NAMALWA (cell line): Measurements from ENCODE around the gene NTM.

Source experiments
- DNase-seq: peaks from one replicate; pipeline ENCODE4 v3.0.0-alpha.2; 2015; ENCODE audit warnings: low spot score

NTM gene

DNA sequence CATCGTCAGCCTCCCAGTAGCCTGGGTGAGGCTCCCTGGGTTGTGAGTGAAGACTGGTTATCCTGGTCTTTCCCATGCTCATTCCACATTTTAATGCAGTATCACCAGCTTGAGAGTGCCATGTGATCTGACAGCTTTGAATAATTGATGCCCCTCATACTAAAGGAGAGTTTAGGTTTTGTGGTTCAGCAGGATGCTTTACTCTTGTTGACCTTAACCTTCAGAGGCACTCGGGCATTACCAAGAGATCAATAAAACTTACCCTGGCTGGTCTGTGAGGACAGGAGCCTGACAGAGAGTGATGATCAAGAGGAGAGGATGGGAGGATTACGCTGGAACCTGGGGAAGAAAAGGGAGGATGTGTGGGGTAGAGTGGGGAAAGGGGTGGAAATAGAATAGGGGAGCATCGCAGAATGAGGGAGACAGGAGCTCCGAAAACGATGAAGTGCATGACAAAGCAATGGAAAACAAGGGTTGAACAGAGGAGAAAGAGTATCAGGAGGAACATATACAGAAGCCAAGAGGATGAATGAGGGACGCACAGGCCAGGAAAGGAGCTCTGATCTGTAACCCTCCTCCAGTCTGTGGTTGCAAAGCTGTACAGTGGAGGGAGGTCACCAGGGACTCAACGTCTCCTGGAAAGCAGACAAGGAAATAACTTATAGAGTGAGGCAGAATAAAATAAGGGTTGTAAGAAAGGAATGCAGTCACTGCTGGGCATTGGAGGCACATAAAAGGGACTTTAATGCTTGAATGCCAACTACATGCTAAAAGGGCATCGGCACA is 594.5 kb downstream of the NTM start:
- DNase-seq = no peak

DNA sequence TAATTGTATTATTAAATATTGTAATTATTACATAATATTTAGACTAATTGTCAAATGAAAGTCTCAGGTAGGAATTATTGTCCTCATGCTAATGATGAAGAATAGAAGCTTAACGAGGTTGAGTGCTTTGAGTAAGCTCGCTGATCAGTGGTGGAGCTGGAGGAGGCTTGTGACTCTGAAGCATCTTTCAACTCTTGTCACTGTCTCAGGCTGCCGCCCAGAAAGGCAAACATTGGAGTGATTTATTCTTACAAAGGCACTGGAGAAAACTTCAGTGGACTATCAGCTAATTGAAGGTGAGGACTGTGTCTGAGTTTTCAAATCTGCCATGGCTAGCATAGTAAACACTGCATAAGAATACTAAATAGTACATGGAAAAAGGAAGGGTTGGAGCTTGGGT is 595.1 kb downstream of the NTM start:
- no peak for DNase-seq

DNA sequence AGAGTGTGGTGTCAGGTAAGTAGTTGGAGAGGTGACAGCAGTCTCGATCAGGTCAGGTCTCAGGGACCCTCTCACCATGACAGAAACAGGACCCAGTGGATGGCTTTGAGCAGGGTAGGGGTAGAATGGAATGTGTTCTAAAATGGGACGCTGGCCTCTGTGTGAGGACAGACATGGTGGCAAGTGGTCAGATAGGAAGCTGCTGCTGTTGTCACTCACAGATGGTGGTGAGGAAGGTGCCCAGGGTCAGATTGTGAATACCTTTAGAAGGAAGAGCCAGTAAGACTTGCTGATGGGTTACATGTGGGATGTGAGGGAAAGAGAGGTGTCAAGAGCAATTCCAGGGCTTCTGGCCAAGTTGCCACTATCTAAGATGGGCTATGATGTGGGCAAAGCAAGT is 596.3 kb downstream of the NTM start:
- DNase-seq = no peak

DNA sequence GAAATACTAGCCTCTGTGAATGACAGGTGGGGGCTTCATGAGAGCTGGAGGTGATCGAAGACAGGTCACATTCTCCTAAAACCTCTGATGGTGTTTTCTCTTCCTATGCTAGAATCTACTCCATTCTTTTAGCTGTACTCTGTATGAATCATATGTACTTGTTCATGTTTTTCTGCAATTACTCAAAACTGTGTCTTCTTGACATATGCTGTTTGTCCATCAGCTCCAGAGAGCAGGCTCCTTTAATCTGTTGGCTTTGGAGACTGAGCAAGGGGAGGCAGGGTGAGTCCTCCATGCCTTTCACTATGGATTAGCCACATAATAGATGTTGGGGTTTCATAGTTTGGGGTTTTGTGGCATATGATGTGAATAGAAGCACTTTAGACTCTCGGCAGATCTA is 598.8 kb downstream of the NTM start:
- DNase-seq = no peak

DNA sequence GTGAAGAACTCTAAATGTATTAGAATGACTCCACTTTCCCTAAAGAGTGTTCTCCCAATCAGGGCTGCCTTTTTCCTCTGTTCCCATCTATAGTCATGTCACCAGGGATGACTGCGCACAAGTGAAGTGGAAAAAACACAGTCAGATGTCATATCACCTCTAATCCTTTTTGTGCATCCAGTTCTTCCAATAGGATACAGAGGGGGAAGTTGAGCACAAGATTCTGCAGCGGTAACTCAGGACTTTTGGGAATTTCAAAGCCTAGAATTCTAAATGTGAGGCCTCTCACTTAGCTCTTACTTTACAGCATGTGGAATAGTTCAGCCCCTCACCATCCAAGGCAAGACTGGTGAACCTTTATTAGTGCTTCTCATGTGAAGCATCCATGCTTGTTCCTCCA is 602.6 kb downstream of the NTM start:
- DNase-seq = no peak

DNA sequence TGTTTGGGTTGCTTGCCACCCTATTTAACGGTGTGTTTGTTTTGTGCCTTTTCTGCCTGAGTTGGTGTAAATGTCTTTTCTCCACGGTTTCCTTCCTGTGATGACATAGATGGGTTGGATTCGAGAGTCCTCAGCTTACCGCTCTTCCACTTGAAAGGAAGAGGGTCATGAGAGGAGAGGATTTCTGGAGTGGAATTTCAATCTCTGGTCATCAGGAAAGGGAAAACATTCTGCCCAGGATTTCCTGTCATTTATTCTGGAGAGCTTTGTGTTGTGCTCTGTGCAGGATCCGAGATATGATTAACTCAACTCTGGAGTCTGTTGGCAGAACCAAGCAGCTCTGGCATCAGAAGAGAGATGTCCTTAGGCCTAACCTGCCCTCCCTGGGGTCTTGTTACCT is 605.2 kb downstream of the NTM start:
- no peak for DNase-seq

DNA sequence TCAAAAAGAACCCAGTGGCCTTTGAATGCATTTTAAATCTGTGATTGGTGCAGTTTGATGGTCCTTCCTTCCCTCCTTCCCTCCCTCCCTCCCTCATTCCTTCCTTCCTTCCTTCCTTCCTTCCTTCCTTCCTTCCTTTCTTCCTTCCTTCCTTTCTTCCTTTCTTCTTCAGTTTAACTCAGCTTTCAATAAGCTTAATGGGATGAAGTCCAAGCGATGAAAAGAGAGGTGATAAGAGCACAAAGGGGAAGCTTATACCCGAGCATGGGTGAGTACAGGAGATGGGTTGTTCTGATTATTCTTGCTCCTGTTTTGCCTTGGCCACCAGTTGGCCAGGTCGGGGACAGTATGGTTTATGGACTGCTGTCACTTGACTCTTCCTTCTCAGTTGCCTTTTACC is 605.6 kb downstream of the NTM start:
- DNase-seq = no peak

DNA sequence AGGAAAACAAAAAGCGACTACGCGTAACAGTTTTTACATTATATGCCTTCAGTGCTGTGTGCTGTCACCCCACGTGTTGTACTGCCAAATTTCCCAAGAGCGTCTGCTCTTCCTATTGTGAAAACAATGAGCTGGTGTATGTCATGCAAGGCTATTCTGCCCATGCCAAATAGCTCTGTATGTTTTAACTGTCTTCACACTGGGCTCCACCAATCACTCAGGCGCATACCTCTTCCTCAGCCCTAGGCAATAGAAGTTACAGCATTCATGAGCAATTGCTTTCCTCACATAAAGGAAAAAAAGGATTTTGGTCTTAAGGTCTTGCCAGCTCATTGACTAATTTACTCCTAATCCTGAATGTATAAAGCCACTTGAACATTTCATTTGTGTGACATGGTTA is 606.8 kb downstream of the NTM start:
- DNase-seq = no peak

DNA sequence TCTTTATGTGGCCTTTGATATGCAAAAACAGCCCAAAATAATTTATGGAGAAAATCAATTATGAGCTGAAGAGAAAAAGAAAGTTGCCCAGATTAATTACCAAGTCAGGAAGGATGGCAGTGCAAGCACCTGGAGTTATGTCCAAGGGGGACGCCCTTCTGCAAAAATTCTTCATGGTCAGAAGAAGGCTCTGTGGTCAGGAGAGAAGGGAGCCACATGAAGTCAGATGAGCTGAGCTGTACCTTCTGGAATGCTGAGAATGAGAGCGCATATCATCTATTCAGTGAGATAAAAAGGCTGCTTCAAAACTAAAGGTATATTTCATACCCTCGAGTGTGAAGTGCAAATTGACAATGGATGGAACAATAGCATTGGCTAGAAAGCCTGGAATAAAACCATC is 607.4 kb downstream of the NTM start:
- DNase-seq = no peak

DNA sequence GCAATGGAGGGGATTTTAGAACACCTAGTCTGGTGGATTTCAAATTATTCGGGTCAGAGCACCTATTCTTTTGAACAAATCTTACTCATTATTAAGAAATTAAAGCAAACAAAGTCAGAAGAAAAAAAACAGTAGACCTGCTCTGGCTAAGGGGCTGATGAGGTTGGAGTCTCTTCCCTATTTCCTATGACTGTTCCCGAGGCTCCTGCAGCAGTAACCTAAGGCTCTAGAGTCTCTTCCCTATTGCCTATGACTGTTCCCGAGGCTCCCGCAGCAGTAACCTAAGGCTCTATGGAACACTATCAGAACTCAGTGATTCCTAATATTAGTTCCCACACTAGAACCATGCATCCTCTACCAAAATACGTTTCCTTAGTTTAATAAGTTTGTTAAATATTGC is 607.9 kb downstream of the NTM start:
- no peak for DNase-seq

DNA sequence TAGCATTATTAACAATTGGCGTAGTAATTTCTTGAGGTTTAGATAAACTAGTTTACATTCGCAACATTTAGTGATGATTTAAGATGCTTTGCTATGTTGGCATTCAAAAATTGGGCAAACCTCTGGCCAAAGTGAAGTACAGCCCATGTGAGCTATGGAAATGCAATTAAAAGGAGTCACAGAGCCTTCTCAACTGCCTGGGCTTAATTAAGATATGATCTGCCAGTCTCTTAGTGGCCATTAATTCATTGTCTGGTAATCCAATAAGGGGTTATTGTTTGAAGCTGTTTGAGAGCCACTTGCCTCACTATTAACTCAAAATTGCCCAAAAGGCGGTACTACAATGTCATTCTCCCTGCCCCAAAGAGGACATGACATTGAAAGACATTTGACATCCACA is 608.9 kb downstream of the NTM start:
- no peak for DNase-seq

DNA sequence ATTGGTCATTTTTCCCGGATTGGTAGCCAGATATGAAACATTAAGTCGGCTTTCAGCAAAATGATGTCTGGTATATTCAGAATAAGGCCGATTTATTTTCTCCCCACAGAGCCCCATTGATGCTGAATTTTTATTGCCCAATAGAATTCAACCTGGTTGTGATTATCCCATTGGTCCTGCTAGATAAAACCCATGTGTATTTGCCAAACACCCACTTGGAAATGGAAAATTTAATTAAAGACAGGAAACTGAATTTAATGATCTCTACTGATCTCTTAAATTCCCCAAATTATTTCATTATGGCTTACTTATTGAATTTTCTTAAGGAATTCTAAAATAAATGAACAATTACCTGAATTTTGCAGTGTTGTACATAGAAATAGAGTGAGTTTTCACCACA is 609.8 kb downstream of the NTM start:
- no peak for DNase-seq

DNA sequence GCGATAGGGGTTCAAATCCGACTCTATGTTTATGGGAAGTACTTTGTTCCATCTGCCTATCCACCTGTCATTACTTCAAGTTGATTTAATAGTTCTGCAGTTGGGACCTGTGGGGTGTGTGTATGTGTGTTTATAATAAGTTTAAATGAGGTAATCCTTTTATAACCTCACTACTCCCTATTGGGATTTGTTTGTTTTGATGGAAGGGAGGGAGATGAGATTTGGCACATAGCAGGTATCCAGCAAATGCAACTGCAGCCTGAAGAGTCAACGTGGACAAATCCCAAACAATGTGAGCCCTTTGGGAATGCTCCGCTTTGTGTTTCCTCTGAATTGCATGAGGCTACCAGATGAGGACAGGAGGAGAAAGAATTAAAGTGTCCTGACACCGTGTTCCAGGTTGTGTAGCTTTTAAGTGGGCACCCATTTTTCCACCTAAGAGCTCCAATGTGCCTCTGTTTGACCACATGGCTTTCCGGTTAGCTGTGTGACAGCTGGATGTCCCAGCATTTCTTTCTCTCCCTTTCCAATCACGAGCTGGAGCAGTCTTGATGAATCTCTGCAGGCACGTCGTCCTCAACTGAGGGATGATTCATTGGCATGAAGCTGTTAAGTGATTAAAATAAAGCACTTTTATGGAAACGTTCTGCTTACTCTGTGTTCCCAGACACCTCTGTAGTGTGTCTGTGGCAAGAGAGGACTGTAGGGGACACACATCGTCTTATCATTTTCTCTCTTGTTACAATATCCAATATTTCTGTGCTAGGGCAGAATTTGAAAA is 610.7 kb downstream of the NTM start:
- DNase-seq = no peak

DNA sequence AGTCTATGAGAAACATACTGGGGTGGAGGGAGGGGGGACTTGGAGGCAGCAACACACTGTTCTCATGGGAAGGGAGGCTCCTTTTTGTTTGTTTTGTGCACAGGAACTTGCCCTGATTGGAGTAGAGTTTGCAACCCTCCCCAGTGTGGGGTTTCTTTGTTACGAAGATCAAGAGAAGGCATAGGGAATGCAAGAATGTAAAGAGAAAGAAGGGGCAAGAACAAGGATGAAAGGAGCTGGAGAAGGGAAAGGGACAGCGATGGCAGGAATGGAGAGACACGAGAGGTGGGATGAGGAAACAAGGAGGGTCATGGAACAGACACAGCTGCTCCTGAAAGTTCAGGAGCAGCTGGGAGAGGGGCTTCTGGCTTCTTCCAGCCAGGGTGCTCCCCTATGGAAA is 611.7 kb downstream of the NTM start:
- DNase-seq = no peak

DNA sequence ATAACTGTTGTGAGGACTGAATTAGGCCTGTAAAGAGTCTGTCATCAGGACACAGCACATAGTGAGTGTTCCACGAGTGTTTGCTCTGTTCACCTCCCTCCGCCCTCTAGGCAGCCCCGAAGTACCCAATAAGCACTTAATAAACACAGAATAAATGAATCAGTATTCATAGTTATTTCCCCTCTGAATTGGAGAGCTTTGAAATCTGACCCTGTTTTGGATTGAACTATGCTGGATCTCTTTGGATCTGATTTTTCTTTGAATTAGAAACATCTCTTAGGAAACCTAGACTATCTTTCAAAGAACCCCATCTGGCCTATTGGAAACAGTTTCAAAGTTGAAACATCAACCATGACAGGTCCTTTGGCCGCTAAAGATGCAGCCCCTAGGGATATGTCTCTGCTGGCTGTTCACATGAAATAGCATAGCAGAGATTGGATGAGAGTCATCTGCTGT is 615.5 kb downstream of the NTM start:
- DNase-seq = no peak

DNA sequence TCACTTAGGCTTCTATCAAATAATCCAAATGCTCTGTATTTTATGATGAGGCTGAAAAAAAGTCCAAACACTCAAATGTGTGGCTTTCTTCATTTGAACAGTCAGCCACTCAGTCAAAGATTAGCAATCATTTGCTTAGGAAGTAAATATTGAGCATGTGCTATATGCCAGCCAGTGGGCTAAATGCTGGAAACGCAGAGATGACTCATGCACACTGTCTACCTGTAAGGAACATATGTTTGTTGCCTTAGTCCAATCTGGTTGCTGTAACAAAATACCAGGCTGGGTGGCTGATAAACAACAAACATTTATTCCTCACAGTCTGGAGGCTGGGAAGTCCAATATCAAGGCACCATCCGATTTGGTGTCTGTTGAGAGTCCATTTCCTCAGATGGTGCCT is 617.3 kb downstream of the NTM start:
- no peak for DNase-seq

DNA sequence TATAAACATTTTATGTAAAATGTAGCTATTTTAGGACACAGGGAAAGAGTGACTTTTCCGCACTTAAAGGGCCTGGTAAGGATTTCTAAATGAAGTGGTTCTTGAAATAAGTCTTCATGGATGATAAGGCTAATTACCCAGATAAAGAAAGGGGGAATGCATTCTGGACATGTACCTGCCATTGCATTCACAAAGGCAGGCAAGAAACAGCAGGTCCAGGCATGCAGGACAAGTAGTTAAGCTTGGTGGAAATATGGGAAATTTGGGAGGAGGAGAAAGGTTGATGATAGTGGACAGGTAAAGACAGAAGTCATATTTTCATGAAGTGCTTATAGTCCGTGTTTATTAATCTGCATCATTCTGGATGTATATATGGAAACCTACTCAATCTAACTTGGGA is 621.2 kb downstream of the NTM start:
- no peak for DNase-seq

DNA sequence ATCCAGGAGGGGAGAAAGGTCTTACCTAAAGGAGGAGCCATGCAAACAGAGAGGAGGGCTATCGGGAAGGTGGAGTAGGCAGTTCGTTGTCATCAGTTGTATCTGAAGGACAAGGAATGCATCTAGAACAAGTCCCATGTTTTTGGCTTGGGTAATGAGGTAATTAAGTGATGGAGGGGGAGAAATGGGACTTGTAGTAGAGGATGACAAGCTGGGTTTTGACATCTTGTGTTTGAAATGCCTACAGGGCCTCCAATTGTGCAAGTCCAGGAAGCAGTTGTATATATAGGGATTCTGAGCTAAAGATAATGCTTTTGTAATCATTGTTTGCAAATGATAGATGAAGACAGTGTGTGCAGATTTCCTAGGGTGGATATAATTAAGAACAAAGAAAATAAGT is 622.8 kb downstream of the NTM start:
- no peak for DNase-seq

DNA sequence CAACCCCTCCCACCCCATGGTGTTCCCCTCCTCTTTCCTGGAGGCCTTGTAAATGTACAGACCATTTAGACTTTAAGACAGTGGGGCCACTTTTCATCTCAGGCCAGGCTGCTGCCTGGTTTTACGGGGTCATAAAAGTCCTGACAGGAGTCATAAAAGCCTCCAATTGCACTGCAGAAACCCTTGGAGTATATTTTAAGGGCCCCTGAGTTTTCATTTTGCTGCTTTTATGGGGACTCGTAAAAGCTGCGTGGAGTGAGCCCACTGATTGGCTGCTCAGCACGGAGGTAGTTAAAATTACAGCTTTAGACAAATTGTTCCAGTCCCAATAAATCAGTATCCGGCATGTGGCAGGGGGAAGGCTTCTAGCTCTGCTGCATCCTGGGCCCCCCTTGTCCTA is 627.6 kb downstream of the NTM start:
- DNase-seq = no peak

DNA sequence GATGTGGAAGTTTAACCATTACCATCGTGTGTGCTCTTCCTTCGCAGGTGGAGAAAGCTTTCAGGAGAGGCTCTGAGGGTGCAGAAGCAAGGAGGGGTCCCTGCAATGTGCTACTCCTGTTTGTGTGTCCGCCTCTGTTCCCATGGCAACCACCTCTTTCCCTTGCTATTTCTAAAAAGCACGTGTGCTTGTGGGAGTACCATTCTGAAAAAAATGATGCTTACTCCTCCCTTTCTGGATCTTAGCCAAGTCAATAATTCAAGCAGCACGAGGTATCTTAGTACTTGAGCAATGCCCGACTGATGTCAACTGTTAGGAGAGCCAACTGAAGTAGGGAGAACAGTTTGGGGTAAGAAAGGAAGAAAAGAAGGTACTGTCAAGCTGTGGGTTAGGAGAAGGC is 628.7 kb downstream of the NTM start:
- DNase-seq = no peak

DNA sequence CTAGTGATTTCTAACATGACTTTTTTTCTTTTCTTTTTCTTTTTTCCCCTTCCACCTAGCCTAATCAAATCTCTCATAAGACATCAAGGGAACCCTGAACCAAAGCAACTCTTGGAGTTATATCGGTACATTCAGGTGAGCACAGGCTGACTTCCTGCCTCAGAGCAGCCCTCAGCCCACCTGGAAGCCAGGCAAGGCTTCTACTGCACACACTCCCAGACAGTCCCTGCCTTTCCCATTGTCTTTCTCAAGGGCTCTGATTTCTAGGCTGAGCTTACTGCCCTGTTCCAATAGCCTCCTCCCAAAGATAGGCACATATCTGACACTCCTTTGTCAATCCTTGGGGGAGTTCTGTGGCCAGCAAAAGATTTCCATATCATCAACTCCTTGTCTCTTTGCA is 629.5 kb downstream of the NTM start:
- no peak for DNase-seq

DNA sequence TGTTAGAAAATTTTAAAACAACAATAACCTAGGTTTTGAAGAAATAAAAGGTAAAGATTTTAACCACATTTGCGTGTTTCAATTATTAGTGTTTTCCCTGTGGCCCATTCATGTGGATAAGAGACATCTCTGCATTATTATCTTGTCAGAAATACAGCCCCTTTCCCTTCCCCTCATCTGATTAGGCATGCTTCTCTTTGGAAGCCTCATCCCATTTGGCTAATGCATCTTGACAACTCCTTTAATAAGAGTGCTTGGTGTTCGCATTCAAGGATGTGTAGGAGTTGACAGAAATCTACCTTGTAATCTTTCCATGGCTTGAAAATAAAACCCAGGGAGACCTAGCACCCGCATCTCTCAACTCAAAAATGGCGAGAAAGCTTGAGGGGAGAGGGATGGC is 635.5 kb downstream of the NTM start:
- no peak for DNase-seq

DNA sequence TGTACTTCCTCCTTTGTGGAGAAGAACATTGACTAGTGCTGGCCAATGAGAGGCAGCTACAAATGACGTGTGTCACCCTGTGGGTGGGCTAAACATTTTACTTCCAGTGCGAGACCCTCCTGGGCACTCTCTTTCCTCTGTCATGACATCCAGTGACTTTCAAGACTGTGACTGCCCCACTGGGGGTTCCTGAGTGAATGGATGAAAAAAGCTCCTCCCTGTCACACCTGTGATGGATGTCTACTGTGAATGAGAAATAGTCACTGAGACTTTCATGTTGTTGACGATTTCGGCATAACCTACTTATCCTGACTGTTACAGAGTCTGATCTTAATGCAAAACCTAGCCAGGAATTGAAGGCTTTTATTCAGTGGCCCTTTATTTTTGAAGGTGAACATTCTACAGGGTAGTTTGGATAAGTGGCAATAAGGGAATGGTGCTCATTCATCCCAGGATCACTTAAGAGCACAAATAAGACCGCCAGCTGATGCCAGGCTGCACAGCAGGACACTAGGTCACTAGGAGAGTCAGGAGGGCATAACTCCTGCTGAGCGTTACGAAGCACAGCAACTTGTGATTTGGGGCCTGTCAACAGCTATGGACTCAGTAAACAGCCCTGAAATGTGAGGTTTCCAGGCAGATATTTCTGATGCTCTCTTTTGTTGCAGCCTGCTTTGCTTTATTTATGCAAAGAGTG is 636.6 kb downstream of the NTM start:
- DNase-seq = no peak
